DND-41 (cell line): ENCODE data around the gene MYO1D.

ENCODE experiments used
- CTCF ChIP-seq: IDR thresholded peaks from 2 replicates; pipeline ENCODE4 v1.5.1; 2012; ENCODE audit warnings: borderline replicate concordance, low read length, moderate library complexity, mild to moderate bottlenecking; ENCODE audit not compliant: poor library complexity, severe bottlenecking; ENCODE audit errors: extremely low read depth
- EZH2 ChIP-seq: IDR thresholded peaks from 3 replicates; pipeline ENCODE4 v1.6.1; 2012; ENCODE audit warnings: borderline replicate concordance, low read depth, mild to moderate bottlenecking, moderate library complexity, low read length, inconsistent platforms; ENCODE audit not compliant: severe bottlenecking

GRCh38 chr17:32824334-32824733 lies 52.6 kb downstream of the MYO1D start:
- TF ChIP-seq CTCF (no peak), EZH2 (no peak)
